ENCODE measurements around the gene PPA1.
"Not testable (repeated sequence)": the region's sequence is repeated elsewhere in the genome, so short reads cannot be mapped to it uniquely, and the experiment has no call there.

The PPA1 gene

GRCh38 chr10:70233109-70233938 lies at the start of gene PPA1:
TSS of gene PPA1 (minus strand) at chr10:70233429. CDS start at chr10:70233327, 102 bp downstream.
- DNase-seq: peak; percentile 93

- DNase-seq: no peak
Measured at GRCh38 chr10:70281609-70282008, 48.4 kb upstream of the PPA1 start.

- DNase-seq: no peak
Measured at GRCh38 chr10:70280099-70280498, 46.9 kb upstream of the PPA1 start.

- DNase-seq: no peak
Measured at GRCh38 chr10:70277396-70278030, 44.3 kb upstream of the PPA1 start.

- DNase-seq: no peak
Measured at GRCh38 chr10:70274643-70275042, 41.4 kb upstream of the PPA1 start.

- peak; percentile 12 for DNase-seq
Measured at GRCh38 chr10:70272925-70273316, 39.7 kb upstream of the PPA1 start.

GRCh38 chr10:70271996-70272924 lies 39.0 kb upstream of the PPA1 start:
- no peak for DNase-seq

- DNase-seq: no peak
Measured at GRCh38 chr10:70270952-70271351, 37.7 kb upstream of the PPA1 start.

GRCh38 chr10:70269741-70270140 lies 36.5 kb upstream of the PPA1 start:
- no peak for DNase-seq

- no peak for DNase-seq
Measured at GRCh38 chr10:70268376-70268775, 35.1 kb upstream of the PPA1 start.

GRCh38 chr10:70267161-70267933 lies 34.1 kb upstream of the PPA1 start:
- no peak for DNase-seq

- no peak for DNase-seq
Measured at GRCh38 chr10:70266701-70267100, 33.5 kb upstream of the PPA1 start.

GRCh38 chr10:70266056-70266455 lies 32.8 kb upstream of the PPA1 start:
- DNase-seq: no peak

- no peak for DNase-seq
Measured at GRCh38 chr10:70265032-70265689, 31.9 kb upstream of the PPA1 start.

GRCh38 chr10:70260734-70261133 lies 27.5 kb upstream of the PPA1 start:
- DNase-seq: no peak

GRCh38 chr10:70260259-70260658 lies 27.0 kb upstream of the PPA1 start:
- DNase-seq: no peak

- no peak for DNase-seq
Measured at GRCh38 chr10:70258216-70258615, 25.0 kb upstream of the PPA1 start.

- not testable (repeated sequence) for DNase-seq
Measured at GRCh38 chr10:70257816-70258215, 24.6 kb upstream of the PPA1 start.

- DNase-seq: no peak
Measured at GRCh38 chr10:70256463-70256862, 23.2 kb upstream of the PPA1 start.

GRCh38 chr10:70255329-70256299 lies 22.4 kb upstream of the PPA1 start:
- DNase-seq: no peak

Data from KG1 (cell line).